GM12878 (cell line): ENCODE data around the gene WWC2. TPM values are rescaled to one million over a fixed set of nuclear protein-coding genes. Genes with fewer than 3 reads are reported as not detected.

Experiments
- ATAC-seq: fragments of 200-7000 bp; cut with Tn5 transposase; 3 replicates; pipeline ENCODE4 v1.9.1; 2020; ENCODE audit warnings: mild to moderate bottlenecking, moderate library complexity
- BruUV-seq: library from RNA; stranded (reverse); fragments of 400-500 nt; replicated peaks from 2 replicates; lab custom pipeline; 2021; lab: Mats Ljungman, UMichigan
- CTCF ChIA-PET: fragments of 300-600 bp; sonication (Branson Sonifier 250); formaldehyde crosslinking; extraction: SDS; loops from one replicate; lab custom pipeline; 2021; ENCODE audit warnings: inconsistent platforms; lab: Yijun Ruan, JAX
- POLR2A ChIA-PET: fragments of 350-600 bp; formaldehyde crosslinking; extraction: SDS; loops from one replicate; lab custom pipeline; 2021; ENCODE audit warnings: inconsistent platforms; lab: Charles Lee
- RAD21 ChIA-PET: fragments of 300-600 bp; sonication (Branson Sonifier 250); formaldehyde crosslinking; loops from one replicate; lab custom pipeline; 2023; ENCODE audit warnings: antibody characterized with exemption; ENCODE audit not compliant: unreplicated experiment; lab: Charles Lee
- SMC1A ChIA-PET: fragments of 300-600 bp; sonication (Branson Sonifier 250); formaldehyde crosslinking; loops from one replicate; lab custom pipeline; 2023; ENCODE audit not compliant: unreplicated experiment, uncharacterized antibody; lab: Charles Lee
- DNase-seq: peaks from one replicate; pipeline ENCODE4 v3.0.0-alpha.2; 2011; ENCODE audit warnings: low read depth, low spot score
- FAIRE-seq: peaks from 3 replicates; lab custom pipeline; 2011; peaks lifted over from hg19 to GRCh38; lab: Jason Lieb, UNC
- H2AFZ ChIP-seq: 2 replicates; pipeline ENCODE4 v1.6.0; 2011; ENCODE audit warnings: low read depth, low read length, control low read depth; ENCODE audit not compliant: control insufficient read depth
- H3K27ac ChIP-seq: 2 replicates; pipeline ENCODE4 v1.5.1; 2011; ENCODE audit warnings: control low read depth; ENCODE audit not compliant: control insufficient read depth, insufficient read depth
- H3K27me3 ChIP-seq, 2 experiments: replicated peaks in 1 of 2; 2 replicates each; pipeline versions ENCODE4 v1.6.0 to v1.6.1; 2011; ENCODE audit warnings: low read length in 1 of 2; ENCODE audit not compliant: control insufficient read depth in 2 of 2, insufficient read depth in 2 of 2
- H3K36me3 ChIP-seq, 2 experiments: 2 replicates each; pipeline ENCODE4 v1.5.1; 2011; ENCODE audit warnings: low read length in 1 of 2; ENCODE audit not compliant: control insufficient read depth in 2 of 2, insufficient read depth in 2 of 2
- H3K4me1 ChIP-seq: 2 replicates; pipeline ENCODE4 v1.6.1; 2011; ENCODE audit warnings: mild to moderate bottlenecking, low read length, moderate library complexity, mixed read lengths; ENCODE audit not compliant: control insufficient read depth, insufficient read depth
- H3K4me2 ChIP-seq: 2 replicates; pipeline ENCODE4 v1.6.0; 2011; ENCODE audit warnings: control low read depth; ENCODE audit not compliant: control insufficient read depth, insufficient read depth
- H3K4me3 ChIP-seq: fragments of 200-600 bp; sonication (generic); 2 replicates; pipeline ENCODE4 v1.5.1; 2016
- H3K79me2 ChIP-seq: 2 replicates; pipeline ENCODE4 v1.6.0; 2011; ENCODE audit warnings: low read length; ENCODE audit not compliant: control insufficient read depth, insufficient read depth
- H3K9ac ChIP-seq: 2 replicates; pipeline ENCODE4 v1.8.0; 2011; ENCODE audit warnings: low read length, control low read depth, mixed read lengths; ENCODE audit not compliant: control insufficient read depth, insufficient read depth
- H3K9me3 ChIP-seq: replicated peaks from 3 replicates; pipeline ENCODE4 v1.5.1; 2011; ENCODE audit warnings: mild to moderate bottlenecking, low read length; ENCODE audit not compliant: control insufficient read depth, insufficient read depth
- H4K20me1 ChIP-seq: 2 replicates; pipeline ENCODE4 v1.6.0; 2011; ENCODE audit not compliant: control insufficient read depth, insufficient read depth
- CBX3 ChIP-seq: fragments of 200-600 bp; sonication (generic); IDR thresholded peaks from 2 replicates; pipeline ENCODE4 v1.6.1; 2016; ENCODE audit warnings: low read depth, borderline replicate concordance
- CHD2 ChIP-seq: IDR thresholded peaks from 2 replicates; pipeline ENCODE4 v1.6.1; 2011; ENCODE audit warnings: low read depth, low read length, improper control_type of control experiment, borderline replicate concordance
- EED ChIP-seq: sonication (generic); IDR thresholded peaks from 2 replicates; pipeline ENCODE4 v1.6.1; 2016; ENCODE audit warnings: antibody characterized with exemption, low read depth
- FOS ChIP-seq: IDR thresholded peaks from 3 replicates; pipeline ENCODE4 v1.6.1; 2011; ENCODE audit warnings: borderline replicate concordance; ENCODE audit not compliant: insufficient read length; ENCODE audit errors: extremely low read depth
- HCFC1 ChIP-seq: fragments of 150-350 bp; IDR thresholded peaks from 2 replicates; pipeline ENCODE4 v1.6.1; 2014; ENCODE audit warnings: low read length
- IKZF1 ChIP-seq: fragments of 450-650 bp; conservative IDR thresholded peaks from 2 replicates; pipeline ENCODE4 v1.6.1; 2017; ENCODE audit warnings: antibody characterized with exemption, mild to moderate bottlenecking
- MYB ChIP-seq: fragments of 150-350 bp; IDR thresholded peaks from 2 replicates; pipeline ENCODE4 v1.6.1; 2014; ENCODE audit warnings: mild to moderate bottlenecking, low read depth, low read length, borderline replicate concordance
- NR2C2 ChIP-seq: IDR thresholded peaks from 2 replicates; pipeline ENCODE4 v1.6.1; 2011; ENCODE audit warnings: borderline replicate concordance, low read depth; ENCODE audit not compliant: control insufficient read depth, insufficient read length
- PKNOX1 ChIP-seq: fragments of 450-650 bp; IDR thresholded peaks from 2 replicates; pipeline ENCODE4 v1.6.1; 2016; ENCODE audit warnings: mild to moderate bottlenecking
- TCF7 ChIP-seq: IDR thresholded peaks from 2 replicates; pipeline ENCODE4 v1.6.1; 2014; ENCODE audit warnings: antibody characterized with exemption, borderline replicate concordance
- WRNIP1 ChIP-seq: IDR thresholded peaks from 2 replicates; pipeline ENCODE4 v1.6.1; 2011; ENCODE audit warnings: low read depth, low read length, improper control_type of control experiment, borderline replicate concordance
- YBX1 ChIP-seq: fragments of 450-650 bp; IDR thresholded peaks from 2 replicates; pipeline ENCODE4 v1.6.1; 2016; ENCODE audit warnings: antibody characterized with exemption
- ZNF207 ChIP-seq: fragments of 450-650 bp; IDR thresholded peaks from 2 replicates; pipeline ENCODE4 v1.6.1; 2014; ENCODE audit warnings: antibody characterized with exemption, mild to moderate bottlenecking, borderline replicate concordance
- ZNF274 ChIP-seq: IDR thresholded peaks from one replicate; pipeline ENCODE4 v1.8.0; 2011; ENCODE audit not compliant: insufficient read length, insufficient read depth
- WGBS: methylation state at CpG from one replicate; pipeline ENCODE4 v1.1.6; 2016; ENCODE audit warnings: low lambda C conversion rate; ENCODE audit not compliant: insufficient replicate concordance, insufficient coverage; ENCODE audit errors: missing lambda C conversion rate; 5-methylcytosine and 5-hydroxymethylcytosine counted together
- in situ Hi-C: fragments of 300-500 bp; cut with MboI; formaldehyde crosslinking; loops from 9 replicates; pipeline ENCODE4 v1.14.3; 2018; ENCODE audit warnings: mixed read lengths
- intact Hi-C: fragments of 100-400 bp; cut with micrococcal nuclease; formaldehyde crosslinking; loops from one replicate; pipeline ENCODE4 v1.14.2; 2022; ENCODE audit not compliant: unreplicated experiment
- polyA plus RNA-seq, 11 experiments: library from polyadenylated mRNA; depleted of rRNA in 4 of 11; unstranded in 6 of 11; stranded (reverse) in 5 of 11; fragments of >200 nt; fragmentation: Nextera tagmentation in 4 of 11; fragmentation: Illumina TruSeq in 1 of 11; extraction: Ambion mirVana in 4 of 11; extraction: Trizol in 1 of 11; gene quantifications; 1 replicate in 1 of 11; 2 replicates in 10 of 11; pipeline versions ENCODE4 v1.2.1 to v1.2.3, GENCODE V29; 2011 to 2016; ENCODE audit warnings: inconsistent platforms in 2 of 11, missing spikeins in 2 of 11, low read depth in 1 of 11
- total RNA-seq, 4 experiments: library from RNA; depleted of rRNA in 3 of 4; stranded (reverse); fragments of >200 nt in 3 of 4; fragmentation: Illumina TruSeq in 1 of 4; extraction: Trizol in 1 of 4; gene quantifications; 2 replicates each; pipeline versions ENCODE4 v1.2.1 to v1.2.3, GENCODE V29; 2013 to 2021

The WWC2 gene
- total and polyA plus RNA-seq, 10 of the 15 experiments (the other 5 are each of a cell fraction or from before 2014, with no cell fraction given) = 0.02 to 0.72 (median 0.06) TPM; not detected in 3

DNA sequence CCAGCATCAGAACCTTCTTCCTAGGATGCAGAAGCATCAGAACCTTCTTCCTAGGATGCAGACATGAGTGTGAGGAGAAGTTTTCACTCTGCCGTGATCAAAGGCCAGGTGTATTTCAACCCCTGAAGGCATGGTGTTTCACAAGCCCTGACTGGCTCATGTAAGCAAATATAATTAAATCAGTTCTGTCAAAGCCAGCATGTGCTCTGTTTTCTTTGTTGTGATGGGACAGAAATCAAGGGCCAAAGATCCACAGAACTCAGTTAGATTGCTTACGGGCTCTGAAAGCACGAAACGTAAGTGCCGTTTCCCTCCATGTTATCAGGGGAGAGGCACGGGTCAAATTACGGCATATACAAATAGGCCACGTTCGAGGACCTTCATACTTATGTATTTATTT lies 255.2 kb downstream of the WWC2 start:
- 50% methylated on average over 9 of the region's 9 CpGs for whole genome bisulfite sequencing
- H3K79me2 ChIP-seq = no peaks in the 10 kb centered on the region
- ChIA-PET CTCF (no interaction called here), RAD21 (no interaction called here), SMC1A (no interaction called here), POLR2A (no interaction called here)
- no peak overlapping the region for H3K4me2 ChIP-seq
- in situ Hi-C loops (no loop called here), intact Hi-C loops (no loop called here)
- H3K9me3 ChIP-seq = no peaks in the 10 kb centered on the region
- no peak overlapping the region for H3K4me3 ChIP-seq
- H3K27ac ChIP-seq = no peak overlapping the region
- H4K20me1 ChIP-seq = no peaks in the 10 kb centered on the region
- no peaks in the 10 kb centered on the region for H3K4me1 ChIP-seq
- no TSS peak for BruUV-seq
- no peak overlapping the region for H2AFZ ChIP-seq
- H3K27me3 ChIP-seq = no peaks in the 10 kb centered on the region
- no peak overlapping the region for H3K9ac ChIP-seq
- no peaks in the 10 kb centered on the region for H3K36me3 ChIP-seq
- ATAC-seq = no peak
- DNase-seq = no peak
- TF ChIP-seq ZNF274 = no peak
- TF ChIP-seq MYB = no peak
- no peak for TF ChIP-seq NR2C2
- TF ChIP-seq WRNIP1 = no peak
- no peak for TF ChIP-seq ZNF207
- no peak for TF ChIP-seq EED
- TF ChIP-seq CHD2 = no peak
- TF ChIP-seq PKNOX1 = no peak
- TF ChIP-seq FOS = no peak
- no peak for TF ChIP-seq CBX3
- no peak for TF ChIP-seq YBX1
- TF ChIP-seq TCF7 = no peak
- no peak for TF ChIP-seq HCFC1
- no peak for TF ChIP-seq IKZF1
- FAIRE-seq = no peak
